Glomerular visceral epithelial cell (primary cell): Measurements from ENCODE around the gene VAMP1.
"Not testable (repeated sequence)": the region's sequence is repeated elsewhere in the genome, so short reads cannot be mapped to it uniquely, and the experiment has no call there.

Source experiments
- DNase-seq: peaks from one replicate; pipeline ENCODE4 v3.0.0-alpha.2; 2016; ENCODE audit errors: extremely low spot score

The VAMP1 gene, protein sequence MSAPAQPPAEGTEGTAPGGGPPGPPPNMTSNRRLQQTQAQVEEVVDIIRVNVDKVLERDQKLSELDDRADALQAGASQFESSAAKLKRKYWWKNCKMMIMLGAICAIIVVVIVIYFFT

DNA sequence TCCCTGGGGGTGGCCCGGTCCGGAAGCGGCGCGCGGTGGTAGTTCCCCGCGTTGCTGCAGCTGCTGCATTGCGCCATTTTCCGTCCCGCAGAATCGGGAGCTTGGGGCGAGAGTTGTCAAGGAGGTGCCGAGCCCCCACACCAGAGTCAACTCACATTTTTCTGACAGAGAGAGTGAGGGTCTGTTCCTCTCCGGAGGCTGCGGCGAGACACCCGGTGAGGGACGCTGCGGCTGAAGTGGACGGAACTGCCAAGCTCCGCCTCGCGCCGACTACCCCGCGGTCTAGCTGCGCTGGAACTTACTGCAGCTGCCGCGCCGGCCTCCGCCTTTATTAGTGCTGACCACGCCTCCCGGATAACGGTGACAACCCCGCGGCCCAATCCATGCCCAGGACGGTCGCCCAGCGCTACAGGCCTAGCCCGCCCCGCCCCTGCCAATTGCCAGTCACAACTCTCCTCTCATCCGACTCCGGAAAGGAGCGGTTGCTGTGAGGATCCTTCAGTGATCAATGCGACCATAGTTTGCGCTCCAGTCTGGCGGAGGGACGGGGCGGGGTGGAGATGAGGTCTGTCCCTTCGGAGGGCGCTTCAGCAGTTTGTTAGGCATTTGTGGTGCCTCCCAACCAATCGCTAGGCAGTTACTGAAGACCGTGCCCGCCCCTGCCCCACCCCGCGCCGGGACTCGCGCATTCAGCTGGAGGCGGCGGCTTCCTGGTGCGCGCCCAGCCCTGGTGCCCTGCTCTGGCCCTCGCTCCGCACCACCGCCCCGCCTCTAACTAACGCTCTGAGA, at the start of gene VAMP1:
Gene VAMP1, minus strand, starts transcription at position 303 of the 789 bp plus-strand sequence. Its CDS starts 146 bp downstream, at position 157.
- peak; percentile 95 for DNase-seq

DNA sequence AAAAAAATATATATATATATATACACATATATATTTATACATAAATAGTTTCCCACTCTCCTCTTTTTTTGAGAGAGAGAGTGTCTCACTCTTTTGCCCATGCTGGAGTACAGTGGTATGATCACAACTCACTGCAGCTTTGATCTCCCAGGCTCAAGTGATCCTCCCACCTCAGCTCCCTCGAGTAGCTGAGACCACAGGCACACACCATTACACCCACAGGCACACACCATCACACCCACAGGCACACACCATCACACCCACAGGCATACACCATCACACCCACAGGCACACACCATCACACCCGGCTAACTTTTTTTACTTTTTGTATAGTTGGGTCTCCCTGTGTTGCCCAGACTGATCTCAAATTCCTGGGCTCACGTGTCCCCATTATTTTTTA, 49.7 kb upstream of the VAMP1 start:
- DNase-seq: no peak

DNA sequence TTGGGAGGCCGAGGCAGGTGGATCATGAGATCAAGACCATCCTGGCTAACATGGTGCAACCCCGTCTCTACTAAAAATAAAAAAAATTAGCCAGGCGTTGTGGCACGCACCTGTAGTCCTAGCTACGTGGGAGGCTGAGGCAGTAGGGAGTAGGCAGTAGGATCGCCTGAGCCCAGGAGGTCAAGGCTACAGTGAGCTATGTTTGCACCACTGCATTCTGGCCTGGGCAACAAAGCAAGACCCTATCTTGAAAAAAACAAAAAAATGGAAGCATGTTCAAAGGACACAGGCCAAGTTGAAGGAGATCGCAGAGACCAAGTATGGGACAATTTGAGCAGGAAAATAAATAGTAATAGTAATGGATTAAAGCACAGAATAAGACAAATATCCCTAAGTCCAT, 37.6 kb upstream of the VAMP1 start:
- no peak for DNase-seq

DNA sequence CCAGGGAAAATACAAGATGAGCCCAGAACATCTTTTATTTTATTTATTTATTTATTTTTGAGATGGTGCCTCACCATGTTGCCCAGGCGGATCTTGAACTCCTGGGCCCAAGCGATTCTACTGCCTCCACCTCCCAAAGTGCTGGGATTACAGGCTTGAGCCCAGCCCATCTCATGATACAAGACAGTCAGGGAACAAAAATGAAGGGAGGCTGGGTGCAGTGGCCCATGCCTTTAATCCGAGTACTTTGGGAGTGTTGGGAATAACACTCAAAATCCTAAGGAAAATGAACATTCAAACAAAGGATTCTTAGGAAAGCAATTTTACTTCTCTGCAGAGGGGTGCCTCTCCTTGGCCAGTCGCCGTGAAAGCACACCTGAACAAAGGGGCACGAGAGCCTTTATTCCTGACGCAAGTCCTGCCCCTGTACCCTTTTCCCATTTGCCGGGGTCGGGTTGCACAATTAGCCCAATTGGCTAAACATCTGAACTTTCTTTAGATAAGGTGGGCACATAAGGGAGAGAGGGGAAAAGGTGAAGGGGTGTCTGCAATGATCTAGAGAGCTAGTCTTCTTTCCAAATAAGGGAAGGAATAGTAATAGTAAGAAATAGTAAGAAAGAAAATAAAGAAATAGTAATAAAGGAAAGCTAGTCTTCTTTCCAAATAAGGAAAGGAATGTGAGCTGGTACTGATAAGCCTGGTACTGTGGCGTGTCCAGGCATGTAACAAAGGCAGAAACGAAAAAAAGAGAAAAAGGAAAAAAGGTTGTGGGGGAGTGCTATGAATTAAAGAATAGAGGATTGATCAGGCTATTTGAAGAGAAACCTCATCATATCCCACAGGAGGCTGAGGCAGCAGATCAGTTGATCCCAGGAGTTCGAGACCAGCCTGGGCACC, 36.9 kb upstream of the VAMP1 start:
- no peak for DNase-seq

DNA sequence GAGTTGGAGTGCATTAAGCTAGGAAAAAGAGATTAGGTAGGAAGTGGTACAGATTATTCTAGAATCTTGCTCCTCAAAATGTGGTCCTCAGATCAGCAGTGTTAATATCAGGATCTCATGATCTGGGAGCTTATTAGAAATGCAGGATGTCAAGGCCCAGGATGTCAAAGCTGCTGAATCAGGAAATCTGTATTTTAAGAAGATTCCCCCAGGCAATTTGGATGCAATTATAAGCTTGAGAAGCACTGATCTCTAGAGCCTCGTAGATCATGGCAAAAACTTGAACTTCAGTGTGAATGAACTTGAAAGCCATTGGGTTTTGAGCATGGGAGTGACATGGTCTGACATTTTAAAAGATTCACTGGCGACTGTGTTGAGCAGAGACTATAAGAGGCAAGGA, 30.0 kb upstream of the VAMP1 start:
- no peak for DNase-seq

DNA sequence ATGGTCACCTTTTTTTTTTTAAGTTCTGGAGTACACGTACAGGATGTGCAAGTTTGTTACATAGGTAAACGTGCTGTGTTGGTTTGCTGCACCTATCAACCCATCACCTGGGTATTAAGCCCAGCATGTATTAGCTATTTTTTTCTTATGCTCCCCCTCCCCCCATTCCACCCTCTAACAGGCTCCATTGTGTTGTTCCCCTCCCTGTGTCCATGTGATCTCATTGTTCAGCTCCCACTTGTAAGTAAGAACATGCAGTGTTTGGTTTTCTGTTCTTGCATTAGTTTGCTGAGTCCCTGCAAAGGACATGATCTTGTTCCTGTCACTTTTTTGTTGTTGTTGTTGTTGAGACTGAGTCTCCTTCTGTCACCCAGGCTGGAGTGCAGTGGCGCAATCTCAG, 26.8 kb upstream of the VAMP1 start:
- not testable (repeated sequence) for DNase-seq

DNA sequence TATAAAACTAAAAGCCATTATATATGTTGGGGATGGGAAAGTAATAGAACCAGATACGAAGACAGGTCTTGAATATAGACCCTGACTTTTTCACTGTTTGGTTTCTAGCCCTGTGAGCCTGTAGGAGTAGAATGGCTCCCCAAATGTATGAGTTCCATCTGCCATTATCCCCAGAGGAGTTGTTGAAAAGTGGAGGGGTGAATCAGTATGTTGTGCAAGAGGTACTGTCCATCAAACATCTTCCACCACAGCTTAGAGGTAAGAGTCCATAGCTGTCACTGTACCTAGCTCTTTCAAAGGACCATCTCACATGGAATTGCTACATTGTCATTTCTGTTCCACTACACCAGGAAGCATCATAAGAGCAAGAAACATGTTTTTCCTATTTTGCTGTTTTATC, 24.5 kb upstream of the VAMP1 start:
- DNase-seq: no peak

DNA sequence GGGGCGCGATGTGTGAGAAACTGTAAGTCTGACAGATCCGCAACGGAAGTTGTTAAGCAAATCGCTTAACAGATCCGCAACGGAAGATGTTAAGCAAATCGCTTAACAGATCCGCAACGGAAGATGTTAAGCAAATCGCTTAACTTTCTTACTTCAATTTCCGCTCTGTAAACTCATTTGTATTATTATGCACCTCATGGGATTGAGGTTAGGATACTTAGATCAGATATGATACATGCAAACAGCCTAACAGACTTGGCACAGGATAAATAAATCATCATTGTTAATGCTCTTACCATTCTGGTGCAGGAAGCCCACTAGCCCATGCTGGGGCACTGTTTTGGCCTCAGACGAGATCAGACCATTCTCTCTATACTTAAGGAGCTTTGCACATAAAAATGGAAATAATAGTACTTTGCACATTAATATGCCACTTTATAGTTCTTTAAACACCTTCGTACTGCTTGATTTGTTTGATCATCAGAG, 23.8 kb upstream of the VAMP1 start:
- DNase-seq: peak; percentile 13

DNA sequence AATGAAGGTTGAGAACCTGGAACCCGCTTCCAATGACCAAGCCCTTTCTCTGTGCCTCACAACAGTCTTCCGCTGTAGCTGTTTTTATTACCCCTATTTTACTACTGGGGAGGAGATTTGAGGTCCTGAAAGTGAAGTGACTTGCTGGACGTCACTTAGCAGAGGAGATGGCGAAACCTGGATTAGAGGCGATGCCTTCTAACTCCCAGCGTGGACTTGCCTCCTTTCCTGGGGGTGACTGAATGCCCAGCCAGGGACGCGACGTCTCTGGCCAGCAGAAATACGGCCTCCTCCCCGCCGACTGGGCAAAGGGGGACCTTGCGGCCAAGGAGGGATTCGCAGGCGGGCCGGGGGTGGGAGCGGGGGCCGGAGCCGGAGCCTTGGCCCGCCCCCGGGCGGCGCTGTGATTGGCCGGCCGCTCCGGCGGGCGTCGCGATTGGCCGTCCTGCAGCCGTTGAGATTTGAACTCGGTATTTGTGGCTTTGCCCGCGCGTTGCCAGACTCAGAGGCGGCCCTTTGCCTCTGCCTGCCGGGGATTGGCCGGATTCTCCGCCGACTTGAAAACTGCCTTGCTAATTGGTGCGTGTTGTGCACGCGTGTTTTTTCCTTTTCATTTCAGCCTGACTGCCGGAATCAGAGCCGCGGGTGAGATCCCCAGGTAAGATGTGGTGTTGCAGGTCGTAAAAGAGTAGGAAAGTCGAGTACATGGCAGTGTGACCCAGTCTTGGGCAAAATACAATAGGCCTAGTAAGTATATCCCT, 23.2 kb upstream of the VAMP1 start, which contains the start of gene NCAPD2:
Gene NCAPD2, plus strand, starts transcription at position 606 of the 761 bp plus-strand sequence. CDS start 997 bp downstream, outside the sequence.
- peak; percentile 96 for DNase-seq

DNA sequence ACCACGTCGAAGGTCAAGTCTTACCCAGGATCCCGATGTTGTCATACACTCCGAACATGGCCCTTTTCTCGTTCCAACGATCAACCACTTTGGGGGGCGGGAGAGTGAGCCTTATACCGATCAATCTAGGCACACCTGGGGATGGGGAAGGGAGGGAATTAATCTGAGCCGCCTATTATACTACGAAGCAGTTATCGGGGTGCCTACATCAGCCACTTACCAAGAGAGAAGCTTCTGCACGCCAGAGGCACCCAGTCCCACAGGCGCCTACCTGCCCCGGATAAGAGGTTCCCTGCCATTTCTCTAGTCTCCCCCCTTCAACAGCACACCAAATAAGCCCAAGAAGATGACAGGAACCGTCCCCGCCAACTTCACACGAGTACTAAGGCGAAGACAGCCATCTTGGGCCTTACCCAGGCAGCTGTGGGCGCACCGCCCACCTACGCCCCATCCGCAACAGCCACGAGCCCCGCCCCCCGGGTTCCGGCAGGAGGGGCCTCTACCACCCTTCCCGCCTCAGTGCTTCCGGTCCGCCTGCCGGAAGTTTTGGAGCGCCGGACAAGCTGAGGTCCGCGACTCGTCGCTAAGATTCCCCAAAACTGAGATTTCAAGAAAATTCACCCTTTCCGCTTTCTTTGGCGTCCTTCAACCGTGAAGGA, 22.5 kb upstream of the VAMP1 start, which contains the start of gene MRPL51:
Gene MRPL51, minus strand, starts transcription at position 425 of the 659 bp plus-strand sequence. Its CDS starts 126 bp downstream, at position 299.
- DNase-seq: peak; percentile 94

DNA sequence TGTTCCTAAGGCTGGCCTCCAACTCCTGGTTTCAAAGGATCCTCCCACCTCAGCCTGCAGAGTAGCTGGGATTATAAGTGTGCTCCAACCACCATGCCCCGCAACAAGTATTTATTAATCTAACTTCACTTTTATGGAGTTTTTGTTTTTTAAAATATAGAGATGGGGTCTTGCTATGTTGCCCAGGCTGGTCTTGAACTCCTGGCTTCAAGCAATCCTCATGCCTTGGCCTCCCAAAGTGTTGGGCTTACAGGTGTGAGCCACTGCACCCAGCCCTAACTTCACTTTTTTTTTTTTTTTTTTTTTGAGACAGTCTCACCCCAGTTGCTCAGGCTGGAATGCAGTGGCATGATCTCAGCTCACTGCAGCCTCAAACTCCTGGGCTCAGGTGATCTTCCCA, 20.2 kb upstream of the VAMP1 start:
- not testable (repeated sequence) for DNase-seq

DNA sequence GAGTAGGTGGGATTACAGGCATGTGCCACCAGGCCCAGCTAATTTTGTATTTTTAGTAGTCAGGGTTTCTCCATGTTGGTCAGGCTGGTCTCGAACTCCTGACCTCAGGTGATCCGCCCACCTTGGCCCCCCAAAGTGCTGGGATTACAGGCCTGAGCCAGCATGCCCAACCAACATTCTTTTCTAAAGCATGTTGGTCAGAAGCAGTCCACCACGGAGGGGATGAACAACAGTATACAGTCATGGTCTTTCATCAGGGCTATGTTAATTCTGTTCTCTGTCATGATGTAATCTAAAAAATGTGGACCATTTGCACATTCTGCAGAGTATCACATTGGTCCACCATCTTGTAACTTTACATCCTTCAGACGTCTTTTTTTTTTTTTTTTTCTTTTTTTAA, 19.0 kb upstream of the VAMP1 start:
- DNase-seq: no peak

DNA sequence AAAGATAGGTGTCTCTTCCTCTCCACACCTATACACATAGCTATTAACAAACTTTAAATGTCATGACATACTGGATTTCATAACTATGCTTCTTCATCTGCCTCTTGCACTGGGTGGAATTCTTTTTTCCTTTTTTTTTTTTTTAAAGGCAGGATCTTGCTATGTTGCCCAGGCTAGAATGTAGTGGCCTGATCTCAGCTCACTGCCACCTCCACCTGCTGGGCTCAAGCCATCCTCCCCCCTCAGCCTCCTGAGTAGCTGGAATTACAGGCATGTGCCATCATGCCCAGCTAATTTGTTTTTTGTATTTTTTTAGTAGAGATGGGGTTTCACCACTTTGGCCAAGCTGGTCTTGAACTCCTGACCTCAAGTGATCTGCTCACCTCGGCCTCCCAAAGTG, 17.8 kb upstream of the VAMP1 start:
- no peak for DNase-seq

DNA sequence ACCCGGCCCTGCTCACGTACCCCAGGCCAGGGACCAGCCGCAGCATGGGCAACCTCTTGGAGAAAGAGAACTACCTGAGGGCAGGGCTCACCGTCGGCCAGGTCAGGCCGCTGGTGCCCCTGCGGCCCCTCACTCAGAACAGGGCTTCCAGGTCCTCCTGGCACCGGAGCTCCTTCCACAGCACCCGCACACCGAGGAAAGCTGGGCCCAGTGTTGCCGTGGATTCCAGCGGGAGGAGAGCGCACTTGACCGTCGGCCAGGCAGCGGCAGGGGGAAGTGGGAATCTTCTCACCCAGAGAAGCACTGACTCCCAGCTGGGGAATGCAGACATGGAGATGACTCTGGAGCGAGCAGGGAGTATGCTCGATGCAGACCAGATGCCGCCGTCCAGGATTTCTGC, 7.9 kb upstream of the VAMP1 start:
- no peak for DNase-seq

DNA sequence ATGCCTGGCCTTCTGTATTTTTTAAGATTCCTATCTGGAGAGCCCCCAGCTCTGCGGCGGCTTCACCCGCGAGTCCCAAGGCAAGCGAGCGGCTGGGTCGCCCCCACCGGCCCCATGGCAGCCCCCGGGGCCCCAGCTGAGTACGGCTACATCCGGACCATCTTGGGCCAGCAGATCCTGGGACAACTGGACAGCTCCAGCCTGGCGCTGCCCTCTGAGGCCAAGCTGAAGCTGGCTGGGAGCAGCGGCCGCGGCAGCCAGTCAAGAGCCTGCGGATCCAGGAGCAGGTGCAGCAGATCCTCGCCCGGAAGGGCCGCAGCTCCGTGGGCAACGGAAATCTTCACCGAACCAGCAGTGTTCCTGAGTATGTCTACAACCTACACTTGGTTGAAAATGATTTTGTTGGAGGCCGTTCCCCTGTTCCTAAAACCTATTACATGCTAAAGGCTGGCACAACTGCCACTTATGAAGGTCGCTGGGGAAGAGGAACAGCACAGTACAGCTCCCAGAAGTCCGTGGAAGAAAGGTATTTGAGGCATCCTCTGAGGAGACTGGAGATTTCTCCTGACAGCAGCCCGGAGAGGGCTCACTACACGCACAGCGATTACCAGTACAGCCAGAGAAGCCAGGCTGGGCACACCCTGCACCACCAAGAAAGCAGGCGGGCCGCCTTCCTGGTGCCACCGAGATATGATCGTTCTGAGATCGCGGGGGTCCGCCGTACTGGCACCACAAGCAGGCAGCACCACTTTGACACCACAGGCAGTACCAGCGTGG, 7.3 kb upstream of the VAMP1 start:
- not testable (repeated sequence) for DNase-seq

DNA sequence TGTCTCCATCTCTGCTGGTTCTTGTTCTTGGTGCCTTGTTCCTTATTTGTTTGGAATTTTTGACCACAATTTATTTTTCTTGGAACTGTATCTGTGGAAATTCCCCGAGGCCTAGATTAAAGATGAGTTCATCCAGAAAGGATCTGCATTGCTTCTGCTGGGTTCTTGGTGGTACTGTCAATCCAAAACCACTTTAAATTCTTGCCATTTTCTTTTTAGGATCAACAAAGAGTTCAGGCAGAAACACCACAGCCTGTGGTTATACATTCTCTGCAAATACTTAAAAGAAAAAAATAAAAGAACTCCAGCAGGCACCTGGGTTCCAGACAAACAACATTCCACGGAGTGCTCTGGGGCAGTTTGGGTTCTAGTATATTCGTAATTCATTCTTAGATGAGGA, 6.0 kb upstream of the VAMP1 start:
- DNase-seq: peak; percentile 75

DNA sequence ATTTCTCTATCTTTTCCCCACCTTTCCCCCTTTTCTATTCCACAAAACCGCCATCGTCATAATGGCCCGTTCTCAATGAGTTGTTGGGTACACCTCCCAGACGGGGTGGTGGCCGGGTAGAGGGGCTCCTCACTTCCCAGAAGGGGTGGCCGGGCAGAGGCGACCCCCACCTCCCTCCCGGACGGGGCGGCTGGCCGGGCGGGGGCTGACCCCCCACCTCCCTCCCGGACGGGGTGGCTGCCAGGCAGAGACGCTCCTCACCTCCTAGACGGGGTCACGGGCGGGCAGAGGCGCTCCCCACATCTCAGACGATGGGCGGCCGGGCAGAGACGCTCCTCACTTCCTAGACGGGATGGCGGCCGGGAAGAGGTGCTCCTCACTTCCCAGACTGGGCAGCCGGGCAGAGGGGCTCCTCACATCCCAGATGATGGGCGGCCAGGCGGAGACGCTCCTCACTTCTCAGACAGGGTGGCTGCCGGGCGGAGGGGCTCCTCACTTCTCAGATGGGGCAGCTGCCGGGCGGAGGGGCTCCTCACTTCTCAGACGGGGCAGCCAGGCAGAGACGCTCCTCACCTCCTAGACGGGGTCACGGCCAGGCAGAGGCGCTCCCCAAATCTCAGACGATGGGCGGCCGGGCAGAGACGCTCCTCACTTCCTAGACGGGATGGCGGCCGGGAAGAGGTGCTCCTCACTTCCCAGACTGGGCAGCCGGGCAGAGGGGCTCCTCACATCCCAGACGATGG, 4.9 kb upstream of the VAMP1 start:
- DNase-seq: not testable (repeated sequence)

DNA sequence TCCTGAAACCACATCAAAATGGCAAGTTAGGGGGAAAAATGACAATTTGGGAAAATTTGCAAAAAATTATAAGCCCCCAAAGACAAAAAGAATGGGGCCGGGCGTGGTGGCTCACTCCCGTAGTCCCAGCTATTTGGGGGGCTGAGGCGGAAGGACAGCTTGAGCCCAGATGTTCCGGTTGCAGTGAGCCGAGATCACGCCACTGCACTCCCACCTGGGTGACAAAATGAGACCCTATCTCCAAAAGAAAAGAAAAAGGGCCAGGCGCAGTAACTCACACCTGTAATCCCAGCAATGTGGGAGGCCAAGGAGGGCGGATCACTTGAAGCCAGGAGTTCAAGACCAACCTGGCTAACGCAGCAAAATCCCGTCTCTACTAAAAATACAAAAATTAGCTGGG, 2.0 kb upstream of the VAMP1 start:
- DNase-seq: no peak

DNA sequence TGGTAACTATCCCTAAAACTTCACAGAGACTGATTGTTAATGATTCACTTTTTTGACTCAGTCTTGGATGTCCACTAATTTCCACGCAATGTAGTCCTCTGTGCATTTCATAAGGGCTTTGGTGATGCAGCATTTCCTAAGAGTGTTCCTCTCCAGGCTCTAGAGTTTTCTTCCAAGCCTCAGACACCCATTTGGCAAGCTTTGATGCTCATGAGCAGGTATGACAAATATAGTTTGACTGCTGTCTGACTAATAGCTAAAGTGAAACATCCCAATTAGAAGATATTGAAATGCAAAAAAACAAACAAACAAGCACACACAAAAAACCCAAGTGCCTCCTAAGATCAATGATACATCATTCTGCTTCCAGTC, 1.5 kb upstream of the VAMP1 start:
- peak; percentile 29 for DNase-seq
